ENCODE results near the gene SP140L.
A peak's percentile ranks its signal among the peaks of the same experiment; 100 is the strongest.

SP140L gene

DNA sequence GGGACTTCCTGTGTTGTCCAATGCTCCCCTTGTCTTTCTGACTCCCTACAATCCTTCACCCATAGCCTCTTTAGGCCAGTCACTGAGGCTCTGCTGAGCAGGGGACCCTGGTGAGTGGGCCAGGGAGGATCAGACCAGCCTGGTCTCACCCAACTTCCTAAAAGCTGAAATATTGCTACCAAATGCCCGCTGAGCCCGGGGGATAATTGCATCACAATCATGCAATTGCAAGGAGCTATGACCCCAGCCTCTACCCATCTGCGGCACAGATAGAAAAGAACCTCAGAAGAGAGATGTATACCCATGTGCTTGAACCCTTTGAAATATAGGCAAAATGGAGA, 85.3 kb downstream of the SP140L start:
- peak overlapping the region; percentile 91 for H3K4me3 ChIP-seq (ENCODE audit: low read depth, low read length)
- no peak for TF ChIP-seq POLR2A (IDR thresholded peaks at IDR 0.05; ENCODE audit: extremely low read depth, insufficient read length)
- TF ChIP-seq, protein P1, sequence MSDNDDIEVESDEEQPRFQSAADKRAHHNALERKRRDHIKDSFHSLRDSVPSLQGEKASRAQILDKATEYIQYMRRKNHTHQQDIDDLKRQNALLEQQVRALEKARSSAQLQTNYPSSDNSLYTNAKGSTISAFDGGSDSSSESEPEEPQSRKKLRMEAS (IDR thresholded peaks at IDR 0.05; ENCODE audit: low read depth, low read length), result no peak
- TF ChIP-seq, protein P2, sequence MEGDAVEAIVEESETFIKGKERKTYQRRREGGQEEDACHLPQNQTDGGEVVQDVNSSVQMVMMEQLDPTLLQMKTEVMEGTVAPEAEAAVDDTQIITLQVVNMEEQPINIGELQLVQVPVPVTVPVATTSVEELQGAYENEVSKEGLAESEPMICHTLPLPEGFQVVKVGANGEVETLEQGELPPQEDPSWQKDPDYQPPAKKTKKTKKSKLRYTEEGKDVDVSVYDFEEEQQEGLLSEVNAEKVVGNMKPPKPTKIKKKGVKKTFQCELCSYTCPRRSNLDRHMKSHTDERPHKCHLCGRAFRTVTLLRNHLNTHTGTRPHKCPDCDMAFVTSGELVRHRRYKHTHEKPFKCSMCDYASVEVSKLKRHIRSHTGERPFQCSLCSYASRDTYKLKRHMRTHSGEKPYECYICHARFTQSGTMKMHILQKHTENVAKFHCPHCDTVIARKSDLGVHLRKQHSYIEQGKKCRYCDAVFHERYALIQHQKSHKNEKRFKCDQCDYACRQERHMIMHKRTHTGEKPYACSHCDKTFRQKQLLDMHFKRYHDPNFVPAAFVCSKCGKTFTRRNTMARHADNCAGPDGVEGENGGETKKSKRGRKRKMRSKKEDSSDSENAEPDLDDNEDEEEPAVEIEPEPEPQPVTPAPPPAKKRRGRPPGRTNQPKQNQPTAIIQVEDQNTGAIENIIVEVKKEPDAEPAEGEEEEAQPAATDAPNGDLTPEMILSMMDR (IDR thresholded peaks at IDR 0.05; ENCODE audit: low read depth, low read length), result no peak
- DNase-seq (ENCODE audit: low read depth), result peak; percentile 89

DNA sequence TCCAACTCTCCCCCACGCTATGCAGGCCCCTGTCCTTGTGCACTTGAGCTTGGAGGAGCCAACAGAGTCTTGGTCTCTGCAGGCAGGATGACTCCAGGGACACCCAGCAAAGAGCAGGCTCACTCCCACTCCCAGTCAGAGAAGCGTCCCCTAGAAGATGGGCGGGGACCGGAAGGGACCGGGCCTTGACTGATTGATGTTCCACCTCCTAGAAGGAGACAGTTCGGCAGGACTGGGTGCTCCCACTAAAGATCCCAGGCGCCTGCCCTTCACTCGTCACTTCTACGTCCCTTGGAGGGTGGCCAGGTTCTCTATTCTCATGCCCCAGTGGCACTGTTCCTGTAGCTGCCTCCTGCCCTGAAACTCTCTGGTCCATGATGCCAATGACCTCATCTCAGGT, 85.9 kb downstream of the SP140L start:
- DNase-seq (ENCODE audit: low read depth), result no peak
- TF ChIP-seq, protein P2 (IDR thresholded peaks at IDR 0.05; ENCODE audit: low read depth, low read length), result no peak
- TF ChIP-seq, protein P1 (IDR thresholded peaks at IDR 0.05; ENCODE audit: low read depth, low read length), result no peak
- no peak for TF ChIP-seq POLR2A (IDR thresholded peaks at IDR 0.05; ENCODE audit: extremely low read depth, insufficient read length)
- no peak for TF ChIP-seq MYC (IDR thresholded peaks at IDR 0.05; ENCODE audit: low read depth, low read length)
- no peak overlapping the region for H3K4me3 ChIP-seq (ENCODE audit: low read depth, low read length)

DNA sequence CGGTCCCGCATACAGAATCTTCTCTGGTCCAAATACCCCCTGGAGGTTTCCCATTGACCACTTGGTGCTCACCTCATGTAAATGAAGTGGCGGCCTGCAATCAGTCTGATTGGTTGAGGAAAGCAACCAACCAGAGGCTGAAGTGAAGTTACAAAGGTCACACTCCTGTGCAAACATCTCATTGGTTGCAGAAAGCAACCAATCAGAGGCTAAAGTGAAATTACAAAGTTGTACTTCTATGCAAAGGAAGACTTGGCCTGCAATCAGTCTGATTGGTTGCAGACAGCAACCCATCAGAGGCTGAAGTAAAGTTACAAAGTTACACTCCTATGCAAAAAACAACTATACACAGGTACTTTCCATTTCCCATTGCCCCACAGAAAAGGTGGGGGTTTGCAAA, 86.5 kb downstream of the SP140L start:
- no peak for TF ChIP-seq MYC (IDR thresholded peaks at IDR 0.05; ENCODE audit: low read depth, low read length)
- no peak for TF ChIP-seq POLR2A (IDR thresholded peaks at IDR 0.05; ENCODE audit: extremely low read depth, insufficient read length)
- TF ChIP-seq, protein P2 (IDR thresholded peaks at IDR 0.05; ENCODE audit: low read depth, low read length), result no peak
- TF ChIP-seq, protein P1 (IDR thresholded peaks at IDR 0.05; ENCODE audit: low read depth, low read length), result no peak
- no peak overlapping the region for H3K4me3 ChIP-seq (ENCODE audit: low read depth, low read length)
- DNase-seq (ENCODE audit: low read depth), result peak; percentile 29

DNA sequence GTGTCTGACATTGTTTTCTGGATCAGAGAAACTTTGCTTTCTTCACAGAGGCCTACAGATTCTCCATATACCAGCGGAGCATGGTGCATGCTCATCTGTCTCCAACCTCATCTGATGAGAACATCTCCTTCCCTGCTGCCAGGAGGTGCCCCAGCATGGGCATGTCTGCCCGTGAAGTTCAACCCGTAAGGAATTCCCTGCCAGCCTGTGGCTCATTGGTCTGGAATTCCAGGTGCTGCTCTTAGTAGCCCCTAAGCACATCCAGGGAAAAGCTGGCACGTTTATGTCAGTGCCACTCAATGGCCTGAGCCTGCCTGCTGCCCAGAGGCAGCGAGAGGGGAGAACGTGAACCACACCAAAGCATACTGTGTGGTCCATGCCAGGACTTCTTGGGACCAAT, 87.3 kb downstream of the SP140L start:
- TF ChIP-seq, protein P2 (IDR thresholded peaks at IDR 0.05; ENCODE audit: low read depth, low read length), result no peak
- TF ChIP-seq POLR2A (IDR thresholded peaks at IDR 0.05; ENCODE audit: extremely low read depth, insufficient read length) (no peak), MYC (IDR thresholded peaks at IDR 0.05; ENCODE audit: low read depth, low read length) (no peak)
- TF ChIP-seq, protein P1 (IDR thresholded peaks at IDR 0.05; ENCODE audit: low read depth, low read length), result no peak
- DNase-seq (ENCODE audit: low read depth), result no peak
- no peak overlapping the region for H3K4me3 ChIP-seq (ENCODE audit: low read depth, low read length)

DNA sequence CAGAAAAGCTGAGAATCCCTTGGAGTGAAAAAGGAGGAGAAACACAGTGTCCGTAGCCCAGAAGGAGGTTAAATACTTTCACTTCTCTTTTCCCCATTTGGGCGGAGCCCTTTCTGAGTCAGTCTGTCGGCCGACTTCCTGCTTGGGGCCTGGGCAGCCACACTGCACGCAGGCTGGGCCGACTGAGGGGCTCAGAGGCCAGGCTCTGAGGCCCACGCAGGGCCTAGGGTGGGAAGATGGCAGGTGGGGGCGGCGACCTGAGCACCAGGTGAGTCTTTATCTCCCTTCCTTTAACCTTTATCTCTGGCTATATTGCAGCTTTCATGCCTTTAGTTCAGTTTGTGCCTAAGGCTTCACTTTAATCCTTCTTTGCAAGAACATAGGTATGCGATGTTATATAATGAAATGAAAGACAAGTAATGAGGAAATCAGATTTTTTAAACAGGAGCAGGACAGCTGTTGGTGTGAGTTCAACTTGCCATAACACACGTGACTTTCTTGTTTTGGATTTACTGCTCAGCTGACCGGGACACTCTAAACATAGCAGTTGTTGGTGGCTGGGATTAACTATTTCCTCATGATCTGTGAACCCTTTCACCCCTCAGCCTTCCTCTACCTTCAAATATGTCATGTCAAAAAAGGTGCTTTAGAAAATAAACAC, 89.2 kb downstream of the SP140L start, which contains the start of gene SP100:
SP100 (plus strand) TSS at position 141 of the 661 bp plus-strand sequence; CDS start at position 237, 96 bp downstream.
- peak within 1 kb of the TSS; percentile 96 for H3K4me3 ChIP-seq (ENCODE audit: low read depth, low read length)

DNA sequence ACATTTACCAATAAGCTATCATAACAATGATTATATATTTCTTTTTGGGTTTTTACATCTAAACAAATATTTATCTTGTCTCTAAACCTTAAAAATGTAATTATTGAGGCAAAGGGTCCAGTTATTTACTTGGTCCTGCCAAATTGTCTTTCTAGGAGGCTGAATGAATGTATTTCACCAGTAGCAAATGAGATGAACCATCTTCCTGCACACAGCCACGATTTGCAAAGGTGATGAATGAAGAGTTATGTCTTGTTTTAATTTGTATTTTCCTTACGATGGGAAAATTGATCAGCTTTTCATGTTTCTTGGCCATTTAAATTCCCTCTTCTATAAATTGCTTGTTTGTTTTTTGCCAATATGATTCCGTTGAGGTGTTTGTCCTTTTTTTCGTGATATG, 90.4 kb downstream of the SP140L start:
- H3K4me3 ChIP-seq (ENCODE audit: low read depth, low read length), result peak overlapping the region; percentile 96
- TF ChIP-seq, protein P1 (IDR thresholded peaks at IDR 0.05; ENCODE audit: low read depth, low read length), result no peak
- TF ChIP-seq, protein P2 (IDR thresholded peaks at IDR 0.05; ENCODE audit: low read depth, low read length), result no peak
- TF ChIP-seq POLR2A (IDR thresholded peaks at IDR 0.05; ENCODE audit: extremely low read depth, insufficient read length) (no peak), MYC (IDR thresholded peaks at IDR 0.05; ENCODE audit: low read depth, low read length) (no peak)
- DNase-seq (ENCODE audit: low read depth), result no peak

More for the DNA sequence above, 89.2 kb downstream of the SP140L start, which contains the start of gene SP100:
- peak; percentile 94 for DNase-seq (ENCODE audit: low read depth)
- TF ChIP-seq, protein P1 (IDR thresholded peaks at IDR 0.05; ENCODE audit: low read depth, low read length), result peak; percentile 65
- TF ChIP-seq MYC (IDR thresholded peaks at IDR 0.05; ENCODE audit: low read depth, low read length) (no peak), POLR2A (IDR thresholded peaks at IDR 0.05; ENCODE audit: extremely low read depth, insufficient read length) (peak; percentile 49)
